ENCODE measurements around the gene CDH4.

GRCh38 chr20:61522498-61523090, 270.5 kb downstream of the CDH4 start:
- TF ChIP-seq ZNF302 (tag by site-specific recombination; IDR thresholded peaks at IDR 0.05; ENCODE audit: low read depth) (no peak), ZNF140 (tag by site-specific recombination; IDR thresholded peaks at IDR 0.05) (no peak), ZNF121 (tag by site-specific recombination; IDR thresholded peaks at IDR 0.05) (no peak)
- TF ChIP-seq, protein P1, sequence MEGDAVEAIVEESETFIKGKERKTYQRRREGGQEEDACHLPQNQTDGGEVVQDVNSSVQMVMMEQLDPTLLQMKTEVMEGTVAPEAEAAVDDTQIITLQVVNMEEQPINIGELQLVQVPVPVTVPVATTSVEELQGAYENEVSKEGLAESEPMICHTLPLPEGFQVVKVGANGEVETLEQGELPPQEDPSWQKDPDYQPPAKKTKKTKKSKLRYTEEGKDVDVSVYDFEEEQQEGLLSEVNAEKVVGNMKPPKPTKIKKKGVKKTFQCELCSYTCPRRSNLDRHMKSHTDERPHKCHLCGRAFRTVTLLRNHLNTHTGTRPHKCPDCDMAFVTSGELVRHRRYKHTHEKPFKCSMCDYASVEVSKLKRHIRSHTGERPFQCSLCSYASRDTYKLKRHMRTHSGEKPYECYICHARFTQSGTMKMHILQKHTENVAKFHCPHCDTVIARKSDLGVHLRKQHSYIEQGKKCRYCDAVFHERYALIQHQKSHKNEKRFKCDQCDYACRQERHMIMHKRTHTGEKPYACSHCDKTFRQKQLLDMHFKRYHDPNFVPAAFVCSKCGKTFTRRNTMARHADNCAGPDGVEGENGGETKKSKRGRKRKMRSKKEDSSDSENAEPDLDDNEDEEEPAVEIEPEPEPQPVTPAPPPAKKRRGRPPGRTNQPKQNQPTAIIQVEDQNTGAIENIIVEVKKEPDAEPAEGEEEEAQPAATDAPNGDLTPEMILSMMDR (tag by site-specific recombination; IDR thresholded peaks at IDR 0.05): no peak
